ENCODE results near the gene CCL16. TPM values are rescaled to one million over a fixed set of nuclear protein-coding genes. Genes with fewer than 3 reads are reported as not detected.

Gene CCL16
- total and polyA plus RNA-seq, 2 of the 4 experiments (the other 2 are of a cell fraction): not detected

DNA sequence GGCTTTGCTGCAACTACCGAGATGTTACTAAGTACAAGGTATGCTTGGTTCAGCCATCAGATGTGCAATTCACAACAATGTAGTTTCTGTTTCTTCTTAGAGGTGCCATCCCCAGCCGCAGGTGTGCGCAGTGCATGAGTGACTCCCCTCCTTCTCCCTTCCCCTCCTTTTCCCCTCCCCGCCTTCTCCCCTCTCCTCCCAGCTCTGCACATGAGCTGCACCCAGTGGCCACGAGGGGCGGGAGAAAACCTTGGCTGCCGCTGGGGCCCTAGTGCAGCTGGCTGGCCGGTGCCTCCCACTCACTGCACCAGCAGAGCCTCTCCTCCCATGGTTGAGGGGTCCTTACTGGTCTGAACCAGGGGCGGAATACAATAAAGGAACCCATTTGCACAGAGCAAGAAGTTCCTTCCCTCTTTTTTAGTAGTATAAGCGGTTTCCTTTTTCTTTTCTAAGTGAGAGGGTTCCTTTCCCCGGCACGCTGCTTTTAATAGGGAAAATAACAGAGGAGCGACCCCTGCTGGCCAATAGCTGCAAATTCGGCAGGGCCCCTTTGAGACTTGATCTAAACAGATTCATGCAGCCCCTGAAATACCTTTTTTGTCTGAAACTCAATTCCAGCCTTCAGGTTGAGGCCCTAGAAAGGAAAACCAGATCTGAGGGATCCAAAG lies 27.8 kb upstream of the CCL16 start:
- Histone ChIP-seq H2BK15ac (ENCODE audit: low read depth, low read length) (no peak overlapping the region), H2AFZ (replicated peaks; ENCODE audit: low read length, poor library complexity) (peak overlapping the region; percentile 34), H3K56ac (ENCODE audit: extremely low read depth, insufficient read depth, low read length) (no peak overlapping the region), H2BK120ac (ENCODE audit: low read depth, low read length) (no peak overlapping the region), H3K27ac (ENCODE audit: insufficient read depth, low read length) (no peak overlapping the region), H2BK5ac (ENCODE audit: low read depth, low read length, poor library complexity, severe bottlenecking) (no peak overlapping the region), H4K91ac (ENCODE audit: insufficient read depth, low read depth, low read length) (no peak overlapping the region), H2AK5ac (ENCODE audit: low read depth, low read length) (no peak overlapping the region), H3K9me3 (ENCODE audit: control insufficient read depth, insufficient read depth, low read length) (no peaks in the 10 kb centered on the region), H3K36me3 (ENCODE audit: control insufficient read depth, insufficient read depth, low read length) (no peaks in the 10 kb centered on the region), H4K8ac (ENCODE audit: low read depth in 2 of 2, low read length in 2 of 2) (no peak overlapping the region), H3K79me1 (ENCODE audit: low read depth in 1 of 2, low read length in 2 of 2) (no peaks in the 10 kb centered on the region), H3K4me1 (ENCODE audit: control insufficient read depth, insufficient read depth, low read length) (no peaks in the 10 kb centered on the region), H3K4ac (ENCODE audit: low read depth, low read length) (no peak overlapping the region), H2AK9ac (replicated peaks; ENCODE audit: low read depth, low read length, poor library complexity) (no peak overlapping the region), H2BK20ac (ENCODE audit: low read depth, low read length) (no peak overlapping the region), H3K27me3 (ENCODE audit: control insufficient read depth, insufficient read depth, low read length) (peaks cover 3% of the 10 kb centered on the region), H3K23ac (ENCODE audit: low read depth, low read length) (no peak overlapping the region), H3K9ac (ENCODE audit: low read depth, low read length) (no peak overlapping the region), H4K5ac (ENCODE audit: low read depth, low read length) (no peak overlapping the region), H4K20me1 (ENCODE audit: insufficient read depth, low read length) (no peaks in the 10 kb centered on the region), H3K4me3 (ENCODE audit: insufficient read depth, low read depth, low read length) (no peak overlapping the region), H3K14ac (replicated peaks; ENCODE audit: low read depth, low read length) (no peak overlapping the region), H3K9me1 (ENCODE audit: insufficient read depth, low read length) (no peaks in the 10 kb centered on the region), H3K4me2 (ENCODE audit: low read depth, low read length) (no peak overlapping the region), H3K18ac (ENCODE audit: low read depth, low read length) (no peak overlapping the region)
- ATAC-seq (ENCODE audit: low read depth) (peak; percentile 64), DNase-seq (peak; percentile 12)
- TF ChIP-seq SMC3 (IDR thresholded peaks at IDR 0.05; ENCODE audit: low read depth, low read length) (peak; percentile 57), MXI1 (IDR thresholded peaks at IDR 0.05; ENCODE audit: borderline replicate concordance, low read depth, low read length) (no peak), NFE2L2 (IDR thresholded peaks at IDR 0.05; ENCODE audit: low read depth, low read length) (no peak), RAD21 (IDR thresholded peaks at IDR 0.05; ENCODE audit: low read length) (peak; percentile 45), BHLHE40 (IDR thresholded peaks at IDR 0.05; ENCODE audit: low read depth, low read length) (no peak), CHD1 (IDR thresholded peaks at IDR 0.05; ENCODE audit: low read depth, low read length) (no peak), MAZ (IDR thresholded peaks at IDR 0.05; ENCODE audit: borderline replicate concordance, low read depth, low read length) (no peak), FOS (IDR thresholded peaks at IDR 0.05; ENCODE audit: low read depth, low read length) (no peak), CEBPB (IDR thresholded peaks at IDR 0.05; ENCODE audit: low read depth, low read length) (no peak)
- TF ChIP-seq, protein P1, sequence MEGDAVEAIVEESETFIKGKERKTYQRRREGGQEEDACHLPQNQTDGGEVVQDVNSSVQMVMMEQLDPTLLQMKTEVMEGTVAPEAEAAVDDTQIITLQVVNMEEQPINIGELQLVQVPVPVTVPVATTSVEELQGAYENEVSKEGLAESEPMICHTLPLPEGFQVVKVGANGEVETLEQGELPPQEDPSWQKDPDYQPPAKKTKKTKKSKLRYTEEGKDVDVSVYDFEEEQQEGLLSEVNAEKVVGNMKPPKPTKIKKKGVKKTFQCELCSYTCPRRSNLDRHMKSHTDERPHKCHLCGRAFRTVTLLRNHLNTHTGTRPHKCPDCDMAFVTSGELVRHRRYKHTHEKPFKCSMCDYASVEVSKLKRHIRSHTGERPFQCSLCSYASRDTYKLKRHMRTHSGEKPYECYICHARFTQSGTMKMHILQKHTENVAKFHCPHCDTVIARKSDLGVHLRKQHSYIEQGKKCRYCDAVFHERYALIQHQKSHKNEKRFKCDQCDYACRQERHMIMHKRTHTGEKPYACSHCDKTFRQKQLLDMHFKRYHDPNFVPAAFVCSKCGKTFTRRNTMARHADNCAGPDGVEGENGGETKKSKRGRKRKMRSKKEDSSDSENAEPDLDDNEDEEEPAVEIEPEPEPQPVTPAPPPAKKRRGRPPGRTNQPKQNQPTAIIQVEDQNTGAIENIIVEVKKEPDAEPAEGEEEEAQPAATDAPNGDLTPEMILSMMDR (conservative IDR thresholded peaks at IDR 0.05; ENCODE audit: low read depth, low read length): peak; percentile 59
- TF ChIP-seq, protein P2, sequence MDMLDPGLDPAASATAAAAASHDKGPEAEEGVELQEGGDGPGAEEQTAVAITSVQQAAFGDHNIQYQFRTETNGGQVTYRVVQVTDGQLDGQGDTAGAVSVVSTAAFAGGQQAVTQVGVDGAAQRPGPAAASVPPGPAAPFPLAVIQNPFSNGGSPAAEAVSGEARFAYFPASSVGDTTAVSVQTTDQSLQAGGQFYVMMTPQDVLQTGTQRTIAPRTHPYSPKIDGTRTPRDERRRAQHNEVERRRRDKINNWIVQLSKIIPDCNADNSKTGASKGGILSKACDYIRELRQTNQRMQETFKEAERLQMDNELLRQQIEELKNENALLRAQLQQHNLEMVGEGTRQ (IDR thresholded peaks at IDR 0.05; ENCODE audit: low read depth, low read length): no peak
- TF ChIP-seq, protein P3, sequence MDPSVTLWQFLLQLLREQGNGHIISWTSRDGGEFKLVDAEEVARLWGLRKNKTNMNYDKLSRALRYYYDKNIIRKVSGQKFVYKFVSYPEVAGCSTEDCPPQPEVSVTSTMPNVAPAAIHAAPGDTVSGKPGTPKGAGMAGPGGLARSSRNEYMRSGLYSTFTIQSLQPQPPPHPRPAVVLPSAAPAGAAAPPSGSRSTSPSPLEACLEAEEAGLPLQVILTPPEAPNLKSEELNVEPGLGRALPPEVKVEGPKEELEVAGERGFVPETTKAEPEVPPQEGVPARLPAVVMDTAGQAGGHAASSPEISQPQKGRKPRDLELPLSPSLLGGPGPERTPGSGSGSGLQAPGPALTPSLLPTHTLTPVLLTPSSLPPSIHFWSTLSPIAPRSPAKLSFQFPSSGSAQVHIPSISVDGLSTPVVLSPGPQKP (IDR thresholded peaks at IDR 0.05; ENCODE audit: borderline replicate concordance, low read depth, low read length): no peak
- no TSS peak for BruUV-seq (replicated peaks)
- dilution Hi-C loops (cut with HindIII; ENCODE audit: low sequenced_read_pairs, unreplicated experiment): no loop called here
- in situ Hi-C loops (cut with MboI; ENCODE audit: low sequenced_read_pairs): no loop called here
- 100% methylated on average over 1 of the region's 14 CpGs; no CpG with 5 or more reads in 1 of the 2 experiments for WGBS, 2 experiments (ENCODE audit: extremely low coverage in 2 of 2, insufficient read length in 1 of 2)
- intact Hi-C loops (cut with micrococcal nuclease): loop anchor here (1.0 kb wide), 1 partner anchor 40 kb away; no protein-coding TSS in a partner anchor
- POLR2A ChIA-PET (ENCODE audit: unreplicated experiment): no interaction called here
- CTCF ChIA-PET: interaction anchor here (0.7 to 1.1 kb wide), 2 partner anchors 13 to 33 kb away, joined by 3 to 4 read pairs; no protein-coding TSS in a partner anchor
